ENCODE results near the gene ATAD5.
A peak's percentile ranks its signal among the peaks of the same experiment; 100 is the strongest.
"Not testable (repeated sequence)": the region's sequence is repeated elsewhere in the genome, so short reads cannot be mapped to it uniquely, and the experiment has no call there.

The ATAD5 gene, protein sequence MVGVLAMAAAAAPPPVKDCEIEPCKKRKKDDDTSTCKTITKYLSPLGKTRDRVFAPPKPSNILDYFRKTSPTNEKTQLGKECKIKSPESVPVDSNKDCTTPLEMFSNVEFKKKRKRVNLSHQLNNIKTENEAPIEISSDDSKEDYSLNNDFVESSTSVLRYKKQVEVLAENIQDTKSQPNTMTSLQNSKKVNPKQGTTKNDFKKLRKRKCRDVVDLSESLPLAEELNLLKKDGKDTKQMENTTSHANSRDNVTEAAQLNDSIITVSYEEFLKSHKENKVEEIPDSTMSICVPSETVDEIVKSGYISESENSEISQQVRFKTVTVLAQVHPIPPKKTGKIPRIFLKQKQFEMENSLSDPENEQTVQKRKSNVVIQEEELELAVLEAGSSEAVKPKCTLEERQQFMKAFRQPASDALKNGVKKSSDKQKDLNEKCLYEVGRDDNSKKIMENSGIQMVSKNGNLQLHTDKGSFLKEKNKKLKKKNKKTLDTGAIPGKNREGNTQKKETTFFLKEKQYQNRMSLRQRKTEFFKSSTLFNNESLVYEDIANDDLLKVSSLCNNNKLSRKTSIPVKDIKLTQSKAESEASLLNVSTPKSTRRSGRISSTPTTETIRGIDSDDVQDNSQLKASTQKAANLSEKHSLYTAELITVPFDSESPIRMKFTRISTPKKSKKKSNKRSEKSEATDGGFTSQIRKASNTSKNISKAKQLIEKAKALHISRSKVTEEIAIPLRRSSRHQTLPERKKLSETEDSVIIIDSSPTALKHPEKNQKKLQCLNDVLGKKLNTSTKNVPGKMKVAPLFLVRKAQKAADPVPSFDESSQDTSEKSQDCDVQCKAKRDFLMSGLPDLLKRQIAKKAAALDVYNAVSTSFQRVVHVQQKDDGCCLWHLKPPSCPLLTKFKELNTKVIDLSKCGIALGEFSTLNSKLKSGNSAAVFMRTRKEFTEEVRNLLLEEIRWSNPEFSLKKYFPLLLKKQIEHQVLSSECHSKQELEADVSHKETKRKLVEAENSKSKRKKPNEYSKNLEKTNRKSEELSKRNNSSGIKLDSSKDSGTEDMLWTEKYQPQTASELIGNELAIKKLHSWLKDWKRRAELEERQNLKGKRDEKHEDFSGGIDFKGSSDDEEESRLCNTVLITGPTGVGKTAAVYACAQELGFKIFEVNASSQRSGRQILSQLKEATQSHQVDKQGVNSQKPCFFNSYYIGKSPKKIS (N-terminal part only)

DNA sequence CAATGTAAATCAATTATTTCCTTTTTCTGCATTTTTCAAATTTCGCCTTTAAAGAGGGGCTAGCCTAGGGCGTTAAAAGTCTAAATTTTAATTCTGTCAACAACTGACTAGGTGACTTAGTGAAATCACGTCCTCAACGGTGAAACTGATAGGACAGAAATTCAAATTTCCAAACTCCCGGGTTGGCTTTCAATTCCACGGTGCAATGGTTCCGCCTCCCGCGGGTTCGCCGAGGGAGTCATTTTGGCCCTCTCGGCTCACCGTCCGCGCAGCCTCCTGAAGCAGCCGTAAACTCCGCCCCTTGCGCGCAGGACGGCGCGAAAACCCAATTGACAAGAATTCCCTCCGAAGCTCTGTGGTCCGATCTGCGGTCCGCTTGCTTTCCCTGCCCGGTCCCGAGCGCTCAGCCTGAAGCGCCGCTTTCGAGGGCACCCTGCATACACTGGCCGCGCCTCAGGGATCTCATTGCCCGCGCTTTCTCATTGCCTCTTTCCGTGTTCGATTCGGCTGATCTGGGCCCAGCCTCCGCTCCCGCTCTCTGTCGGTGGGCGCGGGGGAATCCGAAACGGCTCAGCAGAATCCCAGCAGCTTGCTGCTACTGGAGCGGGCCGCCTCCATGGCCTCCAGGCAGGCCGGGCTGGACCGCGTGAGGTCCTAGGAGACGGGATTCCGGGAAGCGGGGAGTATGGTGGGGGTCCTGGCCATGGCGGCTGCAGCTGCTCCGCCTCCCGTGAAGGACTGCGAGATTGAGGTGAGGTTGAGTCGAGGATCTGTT lies at the start of gene ATAD5:
Gene ATAD5 (plus strand): TSS at position 304 of the 775 bp plus-strand sequence. CDS start 382 bp downstream, at position 686.
- peak; percentile 81 for DNase-seq

DNA sequence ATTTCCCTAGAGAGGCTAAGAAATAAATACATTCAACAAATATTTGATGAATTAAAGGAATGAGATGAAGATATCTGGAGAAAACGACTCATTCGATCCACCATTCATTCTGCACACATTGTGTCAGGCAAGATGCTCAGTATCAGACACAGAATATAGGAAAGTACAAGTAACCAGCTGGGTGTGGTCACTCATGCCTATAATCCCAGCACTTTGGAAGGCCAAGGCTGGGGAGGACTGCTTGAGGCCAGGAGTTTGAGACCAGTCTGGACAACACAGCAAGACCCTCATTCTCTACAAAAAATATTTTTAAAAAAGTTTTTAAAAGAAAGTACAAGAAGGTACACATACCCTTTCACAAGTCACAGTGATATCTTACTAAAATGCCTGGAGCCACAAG lies 49.6 kb upstream of the ATAD5 start:
- no peak for DNase-seq

DNA sequence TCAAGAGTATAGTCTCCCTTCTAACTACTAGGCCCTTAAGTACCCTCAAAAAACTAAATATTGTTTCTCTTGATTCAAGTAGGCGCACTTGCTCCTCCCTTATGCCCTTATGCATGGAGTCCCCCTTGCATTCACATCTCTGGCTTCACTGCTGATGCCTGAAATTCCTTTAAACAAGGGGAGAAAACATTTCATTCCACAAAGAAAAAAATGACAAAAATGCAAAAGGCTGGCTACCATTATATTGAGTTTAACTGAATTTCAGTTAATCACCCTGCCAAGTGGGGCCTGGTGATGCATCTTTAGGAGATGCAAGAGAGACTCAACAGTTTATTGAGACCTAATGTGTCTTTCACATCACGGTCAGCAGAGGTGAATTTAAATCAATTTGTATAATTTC lies 42.8 kb upstream of the ATAD5 start:
- no peak for DNase-seq

DNA sequence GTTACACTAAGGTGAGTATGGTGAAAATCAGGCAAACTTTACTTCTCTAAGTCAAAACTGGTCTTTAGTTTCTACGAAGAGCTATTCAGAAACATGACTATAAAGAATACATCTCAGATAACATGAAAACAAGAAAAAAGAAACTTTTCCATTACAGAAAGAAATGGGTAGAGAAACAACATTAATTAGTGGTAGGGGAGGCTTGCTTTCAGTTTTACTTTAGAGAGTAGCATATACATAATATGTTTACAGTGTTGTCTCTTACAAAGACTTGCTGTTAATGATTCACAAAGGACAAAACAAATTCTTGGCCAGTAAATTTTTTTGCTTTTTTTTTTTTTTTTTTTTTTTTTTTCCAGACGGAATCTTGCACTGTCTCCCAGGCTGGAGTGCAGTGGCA lies 41.5 kb upstream of the ATAD5 start:
- no peak for DNase-seq

DNA sequence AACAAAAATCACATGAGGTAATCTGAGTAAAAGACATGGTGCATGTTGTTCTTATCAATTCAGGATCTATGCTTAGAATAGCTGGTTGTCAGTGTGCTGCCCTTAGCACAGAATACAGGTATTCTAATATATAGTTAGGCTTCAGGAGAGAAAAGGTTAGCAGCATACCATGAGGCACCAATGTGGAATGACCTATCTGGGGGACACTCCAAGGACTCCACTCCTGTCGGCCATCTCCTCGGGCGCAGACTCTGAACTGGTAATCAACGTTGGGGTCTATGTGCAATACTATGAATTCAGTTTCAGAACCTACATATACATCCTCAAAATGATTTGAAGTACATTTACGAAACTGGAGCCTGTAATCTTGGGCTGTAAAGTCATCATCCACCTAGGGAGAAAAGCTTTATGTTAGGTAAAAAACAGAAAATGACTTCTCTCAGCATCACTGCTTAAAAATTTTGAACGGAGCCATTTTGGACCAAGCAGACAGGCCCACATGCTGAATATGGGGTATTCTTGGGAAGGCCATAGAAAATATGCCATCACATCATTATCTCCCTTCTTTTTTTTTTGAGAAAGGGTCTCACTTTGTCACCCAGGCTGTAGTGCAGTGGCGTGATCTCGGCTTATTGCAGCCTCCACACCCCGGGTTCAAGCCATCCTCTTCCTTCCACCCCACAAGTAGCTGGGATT lies 38.3 kb upstream of the ATAD5 start:
- no peak for DNase-seq

DNA sequence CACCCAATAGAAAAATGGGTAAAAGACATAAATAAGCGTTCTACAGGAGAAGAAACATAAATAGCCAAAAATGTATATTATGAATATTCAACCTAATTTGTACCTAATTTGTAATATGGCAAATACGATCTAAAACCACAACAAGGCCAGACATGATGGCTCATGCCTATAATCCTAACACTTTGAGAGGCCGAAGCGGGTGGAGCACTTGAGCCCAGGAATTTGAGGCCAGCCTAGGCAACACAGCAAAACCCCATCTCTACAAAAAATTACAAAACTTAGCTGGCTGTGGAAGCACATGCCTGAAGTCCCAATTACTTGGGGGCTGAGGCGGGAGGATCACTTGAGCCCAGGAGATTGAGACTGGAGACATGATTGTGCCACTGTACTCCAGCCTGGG lies 37.4 kb upstream of the ATAD5 start:
- DNase-seq, result no peak

DNA sequence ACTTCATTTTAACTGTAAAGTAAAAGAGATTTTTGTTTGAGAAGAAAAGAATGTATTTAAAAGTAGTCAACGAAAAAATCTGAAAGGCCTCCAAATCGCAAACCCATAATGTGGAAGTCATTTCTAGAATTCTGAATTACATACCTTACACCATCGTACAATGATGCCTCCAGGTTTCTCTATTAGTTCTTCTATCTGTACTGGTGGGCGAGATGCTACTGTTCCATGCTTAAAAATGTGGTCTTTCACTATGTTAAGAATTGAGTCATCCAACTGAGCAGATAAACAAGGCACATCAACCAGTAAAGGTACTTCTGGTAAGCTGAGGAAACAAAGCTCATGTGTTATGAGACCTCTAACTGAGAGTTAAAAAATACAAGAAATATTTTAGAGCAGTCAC lies 35.8 kb upstream of the ATAD5 start:
- no peak for DNase-seq

DNA sequence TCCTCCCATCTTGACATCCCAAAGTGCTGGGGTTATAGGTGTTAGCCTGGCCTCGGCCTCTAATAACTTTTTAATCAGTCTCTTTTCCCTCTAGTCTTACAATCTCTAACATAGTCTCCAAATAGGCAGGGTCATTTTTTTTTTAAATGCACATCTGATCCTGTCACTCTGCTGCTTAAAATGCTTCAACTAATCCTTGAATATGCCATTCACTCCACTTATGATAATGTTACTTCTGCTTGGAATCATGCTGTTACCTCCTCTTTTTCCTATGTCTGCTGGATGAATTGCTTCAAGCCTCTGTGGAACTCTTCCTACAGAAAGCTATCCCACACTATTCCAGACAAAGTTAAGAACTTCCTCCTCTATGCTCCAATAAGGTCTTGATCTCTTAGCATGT lies 30.1 kb upstream of the ATAD5 start:
- no peak for DNase-seq

DNA sequence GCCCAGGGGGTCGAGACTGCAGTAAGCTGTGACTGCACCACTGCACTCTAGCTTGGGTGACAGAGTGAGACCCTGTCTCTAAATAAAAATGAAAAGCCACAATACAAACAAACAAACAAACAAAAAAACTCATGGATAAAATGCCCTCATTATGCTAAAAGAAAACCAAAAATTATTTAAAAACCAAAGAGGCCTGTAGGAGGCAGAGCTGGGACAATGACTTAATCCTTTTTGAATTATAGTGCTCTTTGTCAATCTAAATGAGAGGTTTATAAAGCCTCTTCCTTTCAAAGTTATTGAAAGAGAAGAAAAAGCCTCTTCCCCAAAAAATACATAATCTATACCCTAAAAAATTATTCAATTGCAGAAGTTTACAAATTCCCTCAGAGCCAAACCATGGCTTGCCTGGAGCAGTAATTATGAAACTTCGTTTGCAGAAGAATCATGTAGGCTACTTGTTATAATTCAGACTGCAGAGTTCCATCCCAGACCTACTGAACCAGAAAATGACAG lies 25.8 kb upstream of the ATAD5 start:
- DNase-seq, result no peak

DNA sequence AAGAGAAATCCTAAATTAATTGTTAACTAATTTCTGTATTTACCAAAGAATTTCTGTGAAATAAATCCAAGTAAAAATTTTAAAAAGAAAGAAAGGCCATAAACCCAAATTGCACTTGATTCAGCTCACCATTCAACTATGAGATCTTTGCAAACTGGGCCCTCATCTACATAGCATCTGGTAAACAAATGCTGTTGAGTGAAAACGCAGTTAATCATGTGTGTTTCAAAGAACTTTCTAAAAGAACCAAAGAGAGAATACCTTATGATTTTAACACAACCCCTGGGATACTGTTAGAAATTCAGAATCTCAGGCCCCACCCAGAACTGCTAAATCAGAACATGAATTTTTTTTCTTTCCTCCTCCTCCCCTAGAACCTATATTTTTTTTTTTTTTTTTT lies 23.9 kb upstream of the ATAD5 start:
- no peak for DNase-seq

DNA sequence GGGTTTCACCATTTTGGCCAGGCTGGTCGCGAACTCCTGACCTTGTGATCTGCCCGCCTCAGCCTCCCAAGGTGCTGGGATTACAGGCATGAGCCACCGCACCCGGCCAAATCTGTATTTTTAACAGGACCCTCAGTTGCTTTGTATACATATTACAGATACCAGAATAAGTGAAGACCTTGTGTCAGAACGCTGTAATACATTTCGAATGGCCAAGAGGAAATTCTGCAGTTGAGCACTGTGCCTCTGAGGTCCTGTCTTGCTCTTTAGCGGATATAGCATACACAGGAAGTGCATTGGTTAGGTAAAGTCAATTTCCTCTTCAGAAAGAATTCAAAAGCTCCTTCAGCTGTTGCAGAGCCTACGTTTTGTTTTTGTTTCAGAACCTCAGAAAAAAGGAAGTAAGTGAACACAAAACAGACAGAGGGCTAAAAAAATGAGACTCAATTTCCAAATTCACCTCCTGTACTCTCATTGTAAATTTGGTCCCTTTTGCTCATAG lies 22.9 kb upstream of the ATAD5 start:
- DNase-seq, result peak; percentile 81

DNA sequence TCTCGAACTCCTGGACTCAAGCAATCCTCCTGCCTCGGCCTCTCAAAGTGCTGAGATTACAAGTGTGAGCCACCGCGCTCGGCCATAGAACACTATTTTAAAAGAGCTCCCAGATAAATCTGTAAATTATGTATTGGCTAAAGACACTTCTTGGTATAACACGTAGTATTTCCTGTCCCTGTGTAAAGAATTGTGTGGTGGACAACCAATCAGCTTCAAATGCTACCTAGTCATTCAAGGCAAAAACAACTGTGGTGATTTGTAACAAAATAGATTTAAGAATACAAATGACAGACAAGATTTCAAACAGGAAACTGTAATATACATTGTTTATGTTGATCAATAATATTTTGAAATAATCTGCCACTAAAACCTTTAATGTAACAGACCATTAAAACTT lies 21.9 kb upstream of the ATAD5 start:
- no peak for DNase-seq

DNA sequence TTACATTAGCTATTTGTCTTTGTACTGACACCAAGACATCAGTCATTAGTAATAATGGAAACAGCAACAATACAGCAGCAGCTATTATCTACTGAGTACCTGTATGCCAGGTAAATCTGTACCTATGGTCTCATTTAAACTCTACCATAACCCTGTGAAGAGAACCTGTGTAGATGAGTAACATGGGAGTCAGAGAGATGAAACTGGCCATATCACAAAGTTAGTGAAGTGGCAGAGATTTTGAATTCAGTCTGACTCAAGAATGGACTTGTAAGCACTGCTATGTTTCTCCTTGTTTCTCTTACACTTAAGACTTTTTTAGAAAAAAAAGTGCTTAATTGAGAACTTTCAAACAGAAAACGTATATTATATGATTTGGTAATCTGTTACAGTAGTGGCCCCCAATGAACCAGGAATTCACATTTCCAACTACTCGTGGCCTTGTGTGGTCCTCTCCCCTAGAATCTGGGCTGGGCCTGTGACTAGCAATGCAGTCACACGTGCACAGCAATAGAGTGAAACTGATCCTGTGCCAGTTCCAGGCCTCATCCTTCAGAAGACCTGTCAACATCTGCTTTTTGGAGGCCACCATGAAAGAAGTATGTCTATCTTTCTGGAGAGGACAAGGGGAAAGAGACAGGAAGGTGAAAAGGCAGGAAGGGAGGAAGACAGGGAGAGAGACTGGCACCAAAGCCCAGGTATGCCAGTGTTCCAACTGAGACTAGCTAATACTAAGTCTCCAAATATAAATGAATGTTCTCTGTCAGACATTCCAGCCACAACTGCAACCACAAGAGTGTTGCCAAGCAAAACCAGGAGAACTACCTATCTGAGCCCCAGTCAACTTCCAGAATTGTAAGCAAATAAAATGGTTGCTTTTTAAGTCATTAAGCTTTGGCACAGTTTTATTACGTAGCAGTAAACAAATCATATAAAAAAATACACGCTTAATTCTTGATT lies 19.3 kb upstream of the ATAD5 start:
- DNase-seq, result no peak

DNA sequence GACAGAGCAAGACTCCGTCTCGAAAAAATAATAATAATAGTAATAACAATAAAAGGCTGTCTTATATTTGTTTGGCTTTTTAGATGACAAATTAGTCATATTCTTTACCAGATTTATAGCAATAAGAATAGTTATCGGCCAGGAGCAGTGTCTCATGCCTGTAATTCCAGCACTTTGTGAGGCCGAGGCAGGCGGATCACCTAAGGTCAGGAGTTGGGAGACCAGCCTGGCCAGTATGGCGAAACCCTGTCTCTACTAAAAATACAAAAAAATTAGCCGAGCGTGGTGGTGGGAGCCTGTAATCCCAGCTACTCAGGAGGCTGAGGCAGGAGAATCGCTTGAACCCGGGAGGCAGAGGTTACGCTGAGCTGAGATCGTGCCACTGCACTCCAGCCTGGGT lies 17.5 kb upstream of the ATAD5 start:
- not testable (repeated sequence) for DNase-seq

DNA sequence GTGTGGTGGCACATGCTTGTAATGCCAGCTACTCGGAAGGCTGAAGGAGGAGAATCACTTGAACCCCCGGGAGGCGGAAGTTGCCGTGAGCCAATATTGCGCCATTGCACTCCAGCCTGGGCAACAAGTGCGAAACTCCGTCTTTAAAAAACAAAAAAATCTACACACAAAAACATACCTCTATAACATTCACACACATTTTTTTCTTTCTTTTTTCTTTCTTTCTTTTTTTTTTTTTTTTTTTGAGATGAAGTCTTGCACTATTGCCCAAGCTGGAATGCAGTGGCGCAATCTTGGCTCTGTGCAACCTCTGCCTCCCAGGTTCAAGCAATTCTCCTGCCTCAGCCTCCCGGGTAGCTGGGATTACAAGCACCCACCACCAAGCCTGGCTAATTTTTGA lies 16.9 kb upstream of the ATAD5 start:
- DNase-seq, result not testable (repeated sequence)

DNA sequence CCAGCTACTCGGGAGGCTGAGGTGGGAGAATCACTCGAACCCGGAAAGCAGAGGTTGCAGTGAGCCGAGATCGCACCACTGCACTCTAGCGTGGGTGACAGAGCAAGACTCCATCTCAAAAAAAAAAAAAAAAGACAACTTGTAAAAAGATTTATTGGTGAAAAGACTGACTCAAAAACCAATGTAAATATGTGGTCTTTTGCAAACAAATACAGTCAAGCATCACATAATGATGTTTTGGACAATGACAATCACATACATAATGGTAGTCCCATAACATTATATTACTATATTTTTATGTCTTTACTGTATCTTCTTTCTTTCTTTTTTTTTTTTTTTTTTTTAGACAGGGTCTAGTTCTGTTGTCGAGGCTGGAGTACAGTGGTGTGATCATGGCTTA lies 15.6 kb upstream of the ATAD5 start:
- DNase-seq, result no peak

DNA sequence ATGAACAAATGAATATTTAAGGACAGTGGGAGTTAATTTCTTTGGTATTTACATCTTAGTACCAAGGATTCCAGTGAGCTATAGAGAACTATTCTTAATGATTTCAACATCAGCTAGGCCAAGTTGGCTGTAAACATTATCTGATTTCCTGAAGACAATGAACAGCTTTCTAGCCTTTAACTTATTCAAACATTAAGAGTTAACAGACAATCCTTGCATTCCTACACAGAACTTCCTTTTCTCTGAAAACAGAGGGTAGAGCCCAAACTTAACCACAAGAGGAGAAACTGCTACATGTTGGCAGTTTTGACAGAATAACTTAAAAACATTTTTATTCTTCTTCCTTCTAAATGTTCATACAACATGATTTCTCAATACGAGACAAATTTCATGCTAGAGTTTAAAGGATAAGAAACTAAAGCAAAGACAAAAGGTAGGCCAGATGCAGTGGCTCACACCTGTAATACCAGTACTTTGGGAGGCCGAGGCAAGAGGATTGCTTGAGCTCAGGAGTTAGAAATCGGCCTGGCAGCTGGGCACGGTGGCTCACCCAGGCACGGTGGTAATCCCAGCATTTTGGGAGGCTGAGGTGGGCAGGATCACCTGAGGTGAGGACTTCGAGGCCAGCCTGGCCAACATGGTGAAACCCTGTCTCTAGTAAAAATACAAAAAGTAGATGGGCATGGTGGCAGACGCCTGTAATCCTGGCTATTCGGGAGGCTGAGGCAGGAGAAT lies 11.6 kb upstream of the ATAD5 start:
- peak; percentile 7 for DNase-seq

DNA sequence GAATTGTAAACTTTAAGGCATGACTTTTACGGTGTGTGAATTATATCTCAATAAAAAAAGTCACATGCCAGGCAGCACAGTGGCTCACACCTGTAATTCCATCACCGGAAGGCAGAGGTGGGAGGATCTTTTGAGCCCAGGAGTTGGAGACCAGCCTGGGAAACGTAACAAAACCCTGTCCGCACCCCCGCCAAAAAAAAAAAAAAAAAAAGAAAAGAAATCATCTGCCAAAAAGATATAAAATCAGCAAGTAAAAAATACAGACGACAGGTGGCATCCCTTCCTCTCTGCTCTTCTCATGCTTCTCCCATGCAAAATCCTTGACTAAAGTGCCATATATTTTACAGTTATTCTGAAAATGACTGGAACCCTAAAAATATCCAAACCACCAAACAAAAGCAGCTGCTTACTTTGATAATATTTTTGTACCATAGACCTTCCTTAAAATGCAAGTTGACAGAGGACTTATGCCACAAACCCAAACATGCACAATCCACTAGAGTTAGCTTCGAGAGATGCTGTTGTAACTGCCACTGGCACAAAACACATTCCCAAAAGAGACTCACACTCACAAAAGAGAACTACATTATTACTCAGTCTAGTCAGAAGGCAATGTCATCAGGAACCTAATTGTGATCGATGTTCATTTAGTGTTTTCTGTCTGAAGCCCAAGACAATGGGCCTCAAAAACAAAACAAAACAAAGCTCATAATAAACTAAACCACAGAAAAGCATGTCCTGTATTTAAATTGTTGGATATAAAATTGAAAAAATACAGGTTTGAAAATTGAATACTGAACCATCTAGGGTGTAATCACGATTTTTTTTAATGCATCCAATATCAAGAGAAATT lies 9.7 kb upstream of the ATAD5 start:
- DNase-seq, result peak; percentile 14

DNA sequence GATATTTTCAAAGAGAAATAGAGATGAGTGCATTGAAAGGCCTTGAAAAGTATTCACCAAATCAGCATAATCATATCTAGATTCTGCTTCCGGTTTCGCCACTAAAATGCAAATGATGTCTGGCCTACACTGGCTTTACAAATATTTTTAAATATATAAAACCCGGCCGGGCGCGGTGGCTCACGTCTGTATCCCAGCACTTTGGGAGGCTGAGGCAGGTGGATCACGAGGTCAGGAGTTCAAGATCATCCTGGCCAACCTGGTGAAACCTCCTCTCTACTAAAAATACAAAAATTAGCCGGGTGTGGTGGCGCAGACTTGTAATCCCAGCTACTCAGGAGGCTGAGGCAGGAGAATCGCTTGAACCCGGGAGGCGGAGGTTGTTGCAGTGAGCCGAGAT lies 8.8 kb upstream of the ATAD5 start:
- not testable (repeated sequence) for DNase-seq
